HG02610 (cell line): ENCODE measurements around the gene KCNK10.

Source experiments
- ATAC-seq: cut with Tn5 transposase; IDR thresholded peaks from one replicate; pipeline ENCODE4 v1.9.1; 2021; ENCODE audit warnings: mild to moderate bottlenecking, moderate library complexity; ENCODE audit not compliant: unreplicated experiment

Gene KCNK10

DNA sequence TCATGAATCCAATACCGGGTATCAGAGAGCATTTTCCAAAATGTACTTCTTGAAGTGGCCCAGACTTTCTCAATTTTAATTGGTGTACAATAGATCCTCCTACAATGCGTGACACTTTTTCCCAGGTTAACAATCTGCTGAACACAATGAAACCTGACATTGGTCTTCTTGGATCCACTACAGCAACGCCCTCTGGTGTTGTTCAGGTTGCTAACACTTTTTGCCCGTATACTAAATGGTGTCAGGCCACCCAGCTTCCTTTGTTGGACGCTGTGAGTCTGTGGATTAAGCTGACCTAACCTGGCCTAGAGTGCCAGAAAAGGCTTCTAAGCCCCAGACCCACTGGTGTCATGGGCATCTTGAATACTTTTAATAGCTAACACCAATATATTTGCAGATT, 89.2 kb downstream of the KCNK10 start:
- no peak for ATAC-seq

DNA sequence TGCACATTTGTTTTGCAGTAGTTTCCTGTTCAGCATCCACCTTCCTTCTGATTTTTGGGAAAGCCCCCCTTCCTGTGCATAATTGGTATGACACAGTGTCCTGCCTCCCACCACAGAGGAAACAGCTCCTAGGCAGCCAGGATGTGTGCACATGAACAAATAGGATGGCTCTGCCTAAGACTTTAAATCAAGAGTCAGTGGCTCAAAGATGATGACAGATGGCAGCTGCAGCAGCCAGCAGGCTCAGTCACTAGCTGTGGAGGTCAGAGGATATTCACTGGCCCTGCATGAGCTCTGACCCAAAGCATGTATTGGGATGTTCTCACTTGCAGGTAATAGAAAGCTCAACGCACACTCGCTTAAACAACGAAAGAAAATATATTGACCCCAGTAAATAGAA, 90.3 kb downstream of the KCNK10 start:
- ATAC-seq = no peak

DNA sequence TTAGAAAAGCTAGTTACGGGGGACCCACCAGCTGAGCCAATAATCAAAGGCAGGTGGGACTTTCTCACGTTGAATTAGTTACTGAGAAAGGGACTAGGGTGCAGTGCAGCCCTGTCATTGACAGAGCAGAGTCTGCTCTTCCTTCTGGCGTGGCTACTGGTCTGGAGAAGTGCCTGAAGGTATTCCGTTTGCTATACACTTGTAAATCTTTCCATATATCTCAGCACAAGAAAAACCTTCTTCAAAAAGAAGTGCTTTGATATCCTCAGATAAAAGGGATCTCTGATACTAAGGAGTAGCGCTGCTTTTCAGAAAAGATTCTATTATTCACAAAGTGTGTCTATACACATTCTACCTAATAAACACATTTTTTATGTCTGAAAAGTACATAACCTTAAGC, 91.5 kb downstream of the KCNK10 start:
- ATAC-seq = no peak

GRCh38 chr14:88229428-88229827, 93.6 kb downstream of the KCNK10 start:
- no peak for ATAC-seq

DNA sequence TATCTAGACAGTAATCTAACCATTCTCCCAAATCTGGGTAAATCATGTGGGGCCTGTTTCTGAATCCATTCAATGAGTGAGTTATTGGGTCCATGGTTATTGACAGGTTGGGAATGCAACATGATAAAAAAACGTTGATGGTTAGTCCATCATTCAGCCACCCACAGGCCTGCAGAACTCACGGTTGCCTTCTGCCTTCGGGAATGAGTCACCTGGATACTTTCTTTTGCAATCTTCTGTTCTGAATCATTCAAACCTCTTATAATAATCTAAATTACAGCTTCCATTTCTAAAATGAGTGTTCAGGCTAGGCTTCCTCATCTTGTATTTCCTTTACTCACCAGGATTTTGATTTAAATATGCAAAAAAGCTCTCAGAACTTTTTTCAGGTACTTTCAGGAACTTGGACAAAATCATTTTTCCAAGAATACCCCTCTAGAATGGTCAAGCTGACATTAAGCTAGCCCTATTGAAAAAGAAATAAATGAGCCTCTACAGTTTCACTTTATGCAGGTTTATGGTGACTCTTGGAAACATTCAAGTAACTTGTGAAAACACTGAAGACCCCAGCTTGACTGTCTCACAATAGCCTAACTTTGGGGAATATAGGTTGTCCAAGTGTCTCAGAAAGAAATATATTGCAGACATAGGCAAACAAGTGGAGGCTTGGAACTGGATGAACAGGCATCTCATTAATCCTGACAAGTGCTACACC, 94.4 kb downstream of the KCNK10 start:
- no peak for ATAC-seq

DNA sequence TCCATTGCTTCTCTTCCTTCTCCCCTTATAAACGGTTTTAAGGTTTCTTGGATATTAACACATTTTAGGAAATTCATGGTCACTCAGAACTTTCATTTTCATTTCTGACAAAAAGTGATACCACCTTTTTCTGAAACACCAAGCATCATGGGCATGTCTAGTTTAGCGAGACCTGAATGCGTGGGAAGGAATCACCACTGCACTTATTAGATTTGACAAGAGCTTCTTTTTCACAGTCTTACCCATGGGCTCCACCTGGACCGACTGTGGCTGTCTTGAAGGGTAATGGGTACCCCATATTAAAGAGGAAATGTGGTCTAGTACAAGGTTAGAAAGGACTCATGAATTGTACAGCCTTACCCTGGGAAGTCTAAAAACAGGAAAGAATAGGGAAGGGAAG, 95.4 kb downstream of the KCNK10 start:
- ATAC-seq = no peak

- no peak for ATAC-seq
These were observed 97.3 kb downstream of the KCNK10 start for GRCh38 chr14:88225721-88226120.

DNA sequence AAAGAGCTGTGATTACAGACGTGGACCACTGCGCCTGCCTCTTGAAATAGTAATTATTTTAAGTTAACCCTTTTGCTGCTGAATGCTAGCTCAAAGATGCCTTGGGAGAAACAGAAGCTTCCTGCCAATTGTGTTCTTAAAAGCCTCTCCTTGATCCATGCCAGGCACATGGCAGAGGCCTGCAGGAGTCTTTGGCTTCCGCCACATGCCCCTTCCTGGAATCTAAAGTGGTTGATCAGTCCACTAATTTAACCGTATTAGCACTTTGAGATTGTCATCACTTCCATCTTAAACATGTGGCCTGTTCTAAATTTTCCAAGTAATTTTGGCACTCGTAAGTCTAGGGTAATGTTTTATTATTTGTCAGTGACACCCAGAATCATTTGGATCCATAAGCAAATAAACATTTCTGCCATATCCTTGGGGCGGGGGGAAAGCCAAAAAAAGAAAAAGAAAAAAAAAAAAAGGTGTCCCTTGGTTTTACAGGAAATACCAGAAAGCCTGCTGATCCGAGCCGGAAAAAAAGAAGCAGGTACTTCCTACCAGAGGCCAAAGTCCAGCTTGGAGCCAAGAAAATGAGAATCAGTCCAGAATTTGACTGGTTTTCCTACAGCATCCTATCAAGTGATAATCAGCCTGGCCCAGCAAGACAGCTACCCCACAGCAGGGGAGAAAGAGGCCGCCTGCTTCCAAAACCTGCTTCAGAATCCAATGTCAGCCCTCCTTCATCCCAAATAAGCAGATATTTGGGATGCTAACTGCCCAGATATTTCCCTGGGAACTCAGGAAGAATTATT, 104.8 kb downstream of the KCNK10 start:
- no peak for ATAC-seq

DNA sequence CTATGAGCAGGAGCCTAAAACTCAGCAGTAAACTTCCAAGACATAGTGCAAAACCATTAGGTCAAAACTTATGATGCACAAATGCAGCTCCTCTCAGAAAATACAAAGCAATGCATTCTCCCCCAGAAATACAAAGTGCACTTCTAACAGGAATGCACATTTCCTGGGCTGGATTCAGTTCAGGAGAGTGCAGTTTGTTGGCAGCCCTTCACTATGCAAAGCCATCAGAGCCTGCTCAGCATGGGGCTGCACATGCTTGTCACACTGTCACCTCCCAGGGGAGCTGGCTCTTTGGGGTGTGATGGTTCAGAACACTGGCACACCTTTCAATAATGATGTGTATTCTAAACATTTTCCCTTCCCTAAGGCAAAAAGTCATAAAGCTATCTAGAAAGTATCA, 110.4 kb downstream of the KCNK10 start:
- no peak for ATAC-seq

DNA sequence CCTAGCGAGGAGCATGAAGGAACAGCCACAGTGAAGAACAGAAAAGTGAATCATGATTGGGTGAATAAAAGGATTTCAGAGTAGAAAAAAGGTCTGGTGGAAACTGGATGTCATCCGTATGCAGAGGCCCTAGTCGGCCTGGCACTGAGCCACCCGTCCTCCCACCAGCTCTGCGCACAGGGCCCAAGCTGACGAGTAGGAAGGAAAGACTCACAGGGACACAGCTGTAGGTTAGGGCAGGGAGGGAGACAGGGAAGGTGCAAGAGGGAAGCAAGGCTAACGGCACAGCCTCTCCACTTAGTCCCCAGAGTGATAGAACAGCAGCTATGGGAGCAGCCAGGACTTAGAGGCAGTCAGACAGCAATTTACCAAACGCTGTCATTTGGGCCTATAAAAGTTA, 112.6 kb downstream of the KCNK10 start:
- no peak for ATAC-seq

DNA sequence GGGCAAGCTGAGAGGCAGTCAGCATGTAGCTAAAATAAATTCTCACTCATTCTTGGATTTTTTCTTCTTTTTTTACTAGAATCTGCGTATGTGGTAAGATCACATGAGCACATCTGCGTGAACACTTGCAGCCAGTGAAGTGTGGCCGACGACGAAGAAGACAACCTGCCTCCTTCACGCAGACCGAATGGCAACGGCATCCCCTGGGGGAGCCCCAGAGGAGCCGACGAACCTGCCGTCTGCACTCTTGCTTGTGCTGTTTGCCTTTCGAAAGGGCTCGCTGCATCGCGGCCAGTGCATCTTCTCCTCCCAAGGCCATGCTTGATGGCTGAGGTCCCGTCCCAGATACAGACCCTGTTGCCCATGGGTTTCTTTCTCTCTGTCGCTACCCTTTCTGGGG, 113.8 kb downstream of the KCNK10 start:
- ATAC-seq = no peak

GRCh38 chr14:88208858-88209257, 114.2 kb downstream of the KCNK10 start:
- no peak for ATAC-seq

DNA sequence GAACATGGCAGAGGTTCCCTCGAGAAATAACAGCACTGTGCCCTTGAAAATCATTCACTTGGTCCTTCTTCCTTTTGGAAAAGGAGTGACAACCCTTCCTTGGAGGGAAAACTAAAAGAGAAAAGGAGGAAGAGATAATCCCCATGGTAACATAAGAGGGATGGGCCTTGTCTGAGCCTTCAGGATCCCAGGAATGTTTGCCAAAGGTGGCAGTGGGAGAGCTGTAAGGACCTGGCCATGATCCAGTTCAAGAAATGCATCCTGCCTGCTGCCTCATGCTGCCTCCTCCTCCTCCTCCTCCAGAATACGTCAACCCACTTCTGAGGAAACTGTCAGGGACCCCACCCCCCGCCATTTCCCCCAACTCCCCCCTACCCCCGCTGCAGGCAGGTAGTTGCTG, 118.8 kb downstream of the KCNK10 start:
- no peak for ATAC-seq

DNA sequence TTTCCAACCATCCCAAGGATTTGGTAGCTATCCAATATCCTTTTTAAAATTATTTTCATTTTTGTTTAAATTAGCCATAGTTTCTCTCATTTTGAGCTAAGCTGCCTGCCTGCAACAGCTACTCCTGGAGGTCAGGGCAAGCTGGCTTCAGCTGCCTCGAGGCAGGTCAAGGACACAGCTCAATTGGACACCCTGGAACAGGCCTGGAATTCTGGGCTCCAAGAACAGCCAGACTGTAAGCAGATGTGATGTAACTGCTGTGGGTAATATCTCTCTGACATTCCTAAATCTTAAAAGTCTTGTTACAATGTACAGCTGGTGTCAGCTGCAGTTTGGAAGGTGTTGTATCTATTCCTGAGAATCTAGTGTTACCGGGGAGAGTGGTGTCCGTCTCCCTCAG, 119.8 kb downstream of the KCNK10 start:
- no peak for ATAC-seq

GRCh38 chr14:88202286-88202685, 120.8 kb downstream of the KCNK10 start:
- ATAC-seq = no peak

- no peak for ATAC-seq
These were observed 121.2 kb downstream of the KCNK10 start for GRCh38 chr14:88201851-88202250.

DNA sequence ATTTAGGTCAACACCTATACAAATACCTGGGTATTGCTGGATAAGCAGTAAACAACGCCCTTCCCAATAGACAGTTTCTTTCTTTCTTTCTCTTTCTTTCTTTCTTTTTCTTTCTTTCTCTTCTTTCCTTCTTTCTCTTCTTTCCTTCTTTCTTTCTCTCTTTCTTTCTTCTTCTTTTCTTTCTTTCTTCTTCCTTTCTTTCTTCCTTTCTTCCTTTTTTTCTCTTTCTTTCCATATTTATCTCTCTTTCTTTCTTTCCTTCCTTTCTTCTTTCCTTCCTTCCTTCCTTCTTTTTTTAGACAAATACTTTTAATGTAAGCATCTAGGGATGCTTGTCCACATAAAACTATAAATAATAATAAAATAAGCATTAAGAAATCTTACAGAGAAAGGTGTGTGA, 123.2 kb downstream of the KCNK10 start:
- no peak for ATAC-seq

GRCh38 chr14:88198446-88198845, 124.6 kb downstream of the KCNK10 start:
- no peak for ATAC-seq

- ATAC-seq = peak; percentile 79
These were observed 126.1 kb downstream of the KCNK10 start for GRCh38 chr14:88196925-88197324.

DNA sequence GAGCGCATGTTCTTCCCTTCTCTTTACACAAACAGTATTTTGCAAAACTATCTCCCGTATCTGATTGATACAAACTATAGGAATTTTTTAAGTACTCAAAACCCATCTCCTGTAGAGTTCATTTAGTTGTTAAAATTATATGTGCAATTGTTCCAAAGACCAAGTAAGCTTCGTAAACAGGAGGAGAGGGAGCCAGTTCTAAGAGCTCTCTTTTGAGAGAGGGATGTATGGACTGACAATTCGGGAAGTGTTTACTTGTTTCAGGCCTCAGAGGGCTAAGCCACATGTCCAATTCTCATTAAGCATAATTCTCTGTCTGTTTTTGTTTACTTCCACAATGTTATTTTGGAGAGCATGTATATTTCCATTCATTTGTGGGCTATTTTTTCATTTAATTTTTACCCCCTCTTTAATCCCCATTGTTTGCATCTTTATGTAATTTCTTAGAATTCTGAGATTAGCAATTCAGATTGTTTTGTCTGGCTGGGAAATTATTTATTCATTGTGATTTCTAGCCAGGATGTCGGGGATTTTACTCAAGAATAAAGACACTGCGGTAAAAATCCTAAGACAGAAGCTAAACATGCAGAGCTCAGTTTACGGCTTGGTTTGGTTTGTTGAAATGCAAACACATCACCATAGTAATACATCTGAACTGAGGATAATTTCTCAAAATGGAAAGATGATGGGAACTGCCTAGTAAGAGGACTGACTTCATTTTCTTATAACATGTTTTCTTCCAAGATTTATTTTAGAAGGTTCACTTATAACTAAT, 126.8 kb downstream of the KCNK10 start:
- ATAC-seq = no peak

- ATAC-seq = no peak
These were observed 127.4 kb downstream of the KCNK10 start for GRCh38 chr14:88195676-88196075.

DNA sequence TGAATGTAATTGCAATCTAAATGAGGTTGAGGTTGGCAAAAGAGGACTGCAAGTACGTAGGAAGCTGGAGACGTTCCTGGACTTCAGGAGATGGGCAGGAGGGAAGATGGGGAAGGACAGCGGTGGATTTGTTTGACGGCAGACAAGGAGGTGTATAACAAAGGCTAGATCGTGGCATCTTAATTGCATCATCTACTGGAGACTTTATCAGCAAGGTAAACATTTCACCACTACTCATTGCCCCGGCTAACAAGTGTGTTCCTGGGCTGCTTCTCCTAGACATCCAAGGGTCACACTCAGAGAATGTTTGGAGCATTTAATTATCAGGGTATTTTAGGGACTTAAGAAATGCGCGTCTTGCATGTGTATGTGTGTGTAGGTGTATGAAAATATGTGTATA, 128.5 kb downstream of the KCNK10 start:
- ATAC-seq = no peak
